KBM-7 (cell line): Measurements from ENCODE around the gene OR1K1.

Source experiments
- DNase-seq: peaks from one replicate; pipeline ENCODE4 v3.0.0-alpha.2; 2015
- in situ Hi-C: fragments of 300-500 bp; cut with MboI; formaldehyde crosslinking; loops from 2 replicates; pipeline ENCODE4 v1.14.3; 2020; ENCODE audit warnings: low sequenced_read_pairs, low pct_unique_long_range_greater_than_20kb, mixed read lengths

The OR1K1 gene, protein sequence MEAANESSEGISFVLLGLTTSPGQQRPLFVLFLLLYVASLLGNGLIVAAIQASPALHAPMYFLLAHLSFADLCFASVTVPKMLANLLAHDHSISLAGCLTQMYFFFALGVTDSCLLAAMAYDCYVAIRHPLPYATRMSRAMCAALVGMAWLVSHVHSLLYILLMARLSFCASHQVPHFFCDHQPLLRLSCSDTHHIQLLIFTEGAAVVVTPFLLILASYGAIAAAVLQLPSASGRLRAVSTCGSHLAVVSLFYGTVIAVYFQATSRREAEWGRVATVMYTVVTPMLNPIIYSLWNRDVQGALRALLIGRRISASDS

GRCh38 chr9:122800066-122801060 is at the start of gene OR1K1:
Gene OR1K1, plus strand, starts transcription at chr9:122800123. Its CDS starts 0 bp downstream, at chr9:122800123.
- in situ Hi-C loops = loop anchor here (10.0 kb wide), 1 partner anchor 336 kb away; no protein-coding TSS in a partner anchor
- no peak for DNase-seq

- DNase-seq = no peak
- in situ Hi-C loops = no loop called here
Observed at GRCh38 chr9:122754825-122755224, 45.1 kb upstream of the OR1K1 start.

- in situ Hi-C loops = no loop called here
Observed at GRCh38 chr9:122767817-122768216, 32.1 kb upstream of the OR1K1 start.

GRCh38 chr9:122777052-122777451 is 22.9 kb upstream of the OR1K1 start:
- DNase-seq = no peak
- in situ Hi-C loops = loop anchor here (25.0 kb wide), 1 partner anchor 665 kb away; no protein-coding TSS in a partner anchor

More at GRCh38 chr9:122767817-122768216, 32.1 kb upstream of the OR1K1 start:
- no peak for DNase-seq

GRCh38 chr9:122777935-122778627 is 21.8 kb upstream of the OR1K1 start:
- no peak for DNase-seq
- in situ Hi-C loops = loop anchor here (25.0 kb wide), 1 partner anchor 666 kb away; no protein-coding TSS in a partner anchor

- no peak for DNase-seq
- in situ Hi-C loops = loop anchor here (25.0 kb wide), 1 partner anchor 667 kb away; no protein-coding TSS in a partner anchor
Observed at GRCh38 chr9:122779181-122779580, 20.7 kb upstream of the OR1K1 start.

GRCh38 chr9:122780026-122780425 is 19.9 kb upstream of the OR1K1 start:
- no peak for DNase-seq
- in situ Hi-C loops = loop anchor here (25.0 kb wide), 1 partner anchor 668 kb away; no protein-coding TSS in a partner anchor

- in situ Hi-C loops = loop anchor here (25.0 kb wide), 1 partner anchor 669 kb away; no protein-coding TSS in a partner anchor
Observed at GRCh38 chr9:122781671-122782070, 18.3 kb upstream of the OR1K1 start.

GRCh38 chr9:122785269-122785668 is 14.7 kb upstream of the OR1K1 start:
- in situ Hi-C loops = loop anchor here (25.0 kb wide), 1 partner anchor 673 kb away; no protein-coding TSS in a partner anchor
- no peak for DNase-seq

More at GRCh38 chr9:122781671-122782070, 18.3 kb upstream of the OR1K1 start:
- no peak for DNase-seq

DNA sequence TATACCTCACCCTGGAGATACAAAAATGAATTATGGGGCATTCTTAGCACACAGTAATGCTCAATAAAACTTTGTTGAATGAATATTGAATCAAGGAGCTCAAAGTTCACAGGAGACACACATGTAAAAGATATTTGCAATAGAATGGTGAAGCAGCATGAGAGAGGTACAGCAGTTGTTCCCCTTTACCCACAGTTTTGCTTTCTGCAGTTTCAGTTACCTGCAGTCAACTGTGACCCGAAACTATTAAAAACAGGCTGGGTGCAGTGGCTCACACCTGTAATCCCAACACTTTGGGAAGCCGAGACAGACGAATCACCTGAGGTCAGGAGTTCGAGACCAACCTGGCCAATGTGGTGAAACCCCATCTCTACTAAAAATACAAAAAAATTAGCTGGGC is 13.6 kb upstream of the OR1K1 start:
- in situ Hi-C loops = loop anchor here (25.0 kb wide), 1 partner anchor 674 kb away; no protein-coding TSS in a partner anchor
- no peak for DNase-seq

DNA sequence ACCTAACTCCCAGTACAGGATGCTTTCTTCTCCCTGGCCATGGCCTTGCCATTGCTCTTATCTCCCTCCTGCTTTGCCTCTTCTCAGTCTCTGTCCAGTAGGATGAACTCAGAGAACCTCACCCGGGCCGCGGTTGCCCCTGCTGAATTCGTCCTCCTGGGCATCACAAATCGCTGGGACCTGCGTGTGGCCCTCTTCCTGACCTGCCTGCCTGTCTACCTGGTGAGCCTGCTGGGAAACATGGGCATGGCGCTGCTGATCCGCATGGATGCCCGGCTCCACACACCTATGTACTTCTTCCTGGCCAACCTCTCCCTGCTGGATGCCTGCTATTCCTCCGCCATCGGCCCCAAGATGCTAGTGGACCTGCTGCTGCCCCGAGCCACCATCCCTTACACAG is 11.1 kb upstream of the OR1K1 start, which contains the start of gene OR5C1:
OR5C1 (plus strand) TSS at position 103 of the 400 bp plus-strand sequence; CDS start at position 103, 0 bp downstream.
- DNase-seq = no peak
- in situ Hi-C loops = loop anchor here (25.0 kb wide), 1 partner anchor 677 kb away; no protein-coding TSS in a partner anchor

DNA sequence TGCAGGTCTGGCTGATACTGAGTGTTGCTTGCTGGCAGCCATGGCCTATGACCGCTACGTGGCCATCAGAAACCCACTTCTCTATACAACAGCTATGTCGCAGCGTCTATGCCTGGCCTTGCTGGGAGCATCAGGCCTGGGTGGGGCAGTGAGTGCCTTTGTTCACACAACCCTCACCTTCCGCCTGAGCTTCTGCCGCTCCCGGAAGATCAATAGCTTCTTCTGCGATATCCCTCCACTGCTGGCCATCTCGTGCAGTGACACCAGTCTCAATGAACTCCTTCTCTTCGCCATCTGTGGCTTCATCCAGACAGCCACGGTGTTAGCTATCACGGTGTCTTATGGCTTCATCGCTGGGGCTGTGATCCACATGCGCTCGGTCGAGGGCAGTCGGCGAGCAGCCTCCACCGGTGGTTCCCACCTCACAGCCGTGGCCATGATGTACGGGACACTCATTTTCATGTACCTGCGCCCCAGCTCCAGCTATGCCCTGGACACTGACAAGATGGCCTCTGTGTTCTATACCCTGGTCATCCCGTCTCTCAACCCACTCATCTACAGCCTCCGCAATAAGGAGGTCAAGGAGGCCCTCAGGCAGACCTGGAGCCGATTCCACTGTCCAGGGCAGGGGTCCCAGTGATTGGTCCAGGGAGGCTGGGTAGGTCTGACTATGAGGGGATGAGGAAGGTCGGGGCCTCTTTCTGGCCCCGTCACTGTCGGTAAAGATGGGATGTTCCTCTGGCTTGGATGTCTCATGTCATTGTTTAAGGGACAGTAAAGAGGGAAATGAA is 10.5 kb upstream of the OR1K1 start:
- in situ Hi-C loops = loop anchor here (25.0 kb wide), 1 partner anchor 677 kb away; no protein-coding TSS in a partner anchor
- no peak for DNase-seq

DNA sequence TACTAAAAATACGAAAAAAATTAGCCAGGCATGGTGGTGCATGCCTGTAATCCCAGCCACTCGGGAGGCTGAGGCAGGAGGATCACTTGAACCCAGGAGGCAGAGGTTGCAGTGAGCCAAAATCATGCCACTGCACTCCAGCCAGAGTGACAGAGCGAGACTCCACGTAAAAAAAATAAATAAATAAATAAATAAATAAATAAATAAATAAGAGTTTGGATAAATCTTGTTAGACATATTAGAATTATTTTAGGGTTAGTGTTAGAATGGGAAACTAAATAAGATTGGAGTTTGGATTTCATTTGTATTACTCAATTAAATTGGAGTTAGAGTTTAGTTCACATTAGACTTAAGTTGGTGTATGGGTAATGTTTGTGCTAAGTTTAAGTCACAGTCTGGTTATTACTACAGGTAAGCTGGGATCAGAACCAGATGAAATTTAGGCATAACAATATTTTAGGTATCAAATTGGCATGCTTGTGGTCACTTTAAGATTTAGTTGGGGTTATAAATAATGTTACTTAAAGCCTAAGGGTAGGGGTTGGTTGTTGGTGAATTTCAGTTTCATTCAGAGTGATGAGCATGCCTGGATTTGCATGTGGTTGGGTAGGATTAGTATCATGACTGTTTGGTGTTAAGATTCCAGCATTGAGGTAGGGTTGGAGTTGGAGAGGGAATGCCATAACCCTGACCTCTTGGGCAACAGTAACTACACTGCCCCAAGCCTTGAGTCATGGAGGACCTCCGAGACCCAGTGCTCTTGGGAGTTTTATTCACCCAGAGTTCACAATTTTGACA is 7.9 kb upstream of the OR1K1 start:
- no peak for DNase-seq
- in situ Hi-C loops = loop anchor here (25.0 kb wide), 1 partner anchor 680 kb away; no protein-coding TSS in a partner anchor

DNA sequence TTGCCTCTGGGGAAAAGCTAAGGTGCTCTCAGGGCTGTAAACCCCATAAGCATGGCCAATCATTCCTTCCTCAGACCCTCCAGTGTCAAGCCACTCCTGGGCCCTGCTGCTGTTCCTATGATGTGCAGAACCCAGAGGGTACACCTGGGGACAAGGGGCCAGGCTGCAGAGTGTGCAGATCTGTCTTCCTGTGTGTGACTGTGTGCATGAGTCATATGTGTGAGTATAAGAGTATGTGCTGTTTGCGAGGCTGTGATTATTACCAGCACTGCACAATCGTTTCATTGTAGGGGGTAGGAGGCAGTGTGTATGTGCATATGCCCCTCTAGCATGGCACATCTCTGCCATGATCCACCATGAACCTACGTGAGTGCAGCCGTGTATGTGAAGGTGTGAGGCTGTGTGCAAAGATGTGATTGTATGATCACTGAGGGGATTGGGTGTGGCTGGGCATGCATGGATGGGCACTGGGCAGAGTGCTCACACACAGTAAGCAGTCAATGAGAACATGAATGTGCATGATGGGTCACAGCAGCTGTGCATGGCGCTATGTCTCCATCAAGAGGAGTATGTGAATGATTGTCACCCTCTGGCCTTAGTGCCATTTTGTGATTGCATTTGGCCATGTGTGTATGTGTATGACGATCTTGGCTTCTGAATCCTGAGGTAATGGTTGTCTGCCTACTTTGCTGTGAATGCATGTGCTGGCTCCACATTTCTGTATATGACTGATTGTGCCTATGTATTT is 2.4 kb upstream of the OR1K1 start:
- DNase-seq = no peak
- in situ Hi-C loops = loop anchor here (25.0 kb wide), 1 partner anchor 685 kb away; no protein-coding TSS in a partner anchor

GRCh38 chr9:122806661-122807060 is 6.7 kb downstream of the OR1K1 start:
- in situ Hi-C loops = loop anchor here (10.0 kb wide), 1 partner anchor 342 kb away; no protein-coding TSS in a partner anchor
- no peak for DNase-seq

DNA sequence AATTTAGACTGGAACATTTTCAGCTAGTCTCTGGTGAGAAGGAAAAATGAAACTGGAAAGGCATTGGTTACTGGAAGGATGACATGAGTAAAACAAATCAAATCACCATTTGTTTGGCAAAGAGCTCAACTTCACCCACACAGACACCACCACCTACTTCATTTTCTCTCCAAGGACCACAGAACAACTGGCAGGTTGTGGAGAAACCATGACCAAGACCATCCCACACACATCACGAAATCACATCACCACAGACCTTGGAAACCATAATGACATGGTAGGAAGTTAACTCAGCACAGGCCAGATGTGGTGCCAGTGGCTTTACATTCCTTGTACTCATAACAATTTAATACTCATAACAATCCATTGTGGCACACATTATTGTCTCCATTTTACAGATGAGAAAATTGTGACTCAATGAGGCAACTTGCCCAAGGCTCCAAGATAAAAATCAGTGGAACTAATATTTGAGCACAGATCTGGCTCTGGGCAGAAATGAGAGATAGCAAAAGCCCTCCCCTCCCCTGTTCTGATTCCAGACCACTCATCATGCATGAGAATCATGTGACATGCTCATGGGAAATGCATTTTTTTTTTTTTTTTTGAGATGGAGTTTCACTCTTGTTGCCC is 7.5 kb downstream of the OR1K1 start:
- in situ Hi-C loops = loop anchor here (10.0 kb wide), 1 partner anchor 343 kb away; no protein-coding TSS in a partner anchor

More for the DNA sequence above, 7.5 kb downstream of the OR1K1 start:
- DNase-seq = no peak
